HepG2 (cell line): Measurements from ENCODE around the gene ROBO3. TPM values are rescaled to one million over a fixed set of nuclear protein-coding genes. Genes with fewer than 3 reads are reported as not detected.

Experiments
- ATF4 ChIP-seq, 2 experiments: fragments of 450-650 bp in 1 of 2; sonication (generic) in 1 of 2; formaldehyde crosslinking; IDR thresholded peaks; 2 replicates each; pipeline versions ENCODE4 v1.5.0 to v1.8.0; 2020 to 2022; ENCODE audit warnings: mild to moderate bottlenecking in 1 of 2, missing genetic modification reagents in 1 of 2
- ELF1 ChIP-seq: sonication (generic); formaldehyde crosslinking; IDR thresholded peaks from 2 replicates; pipeline ENCODE4 v1.4.0; 2020; ENCODE audit warnings: missing genetic modification reagents
- FOXP1 ChIP-seq, 2 experiments: fragments of 450-650 bp in 1 of 2; IDR thresholded peaks; 2 replicates each; pipeline ENCODE4 v1.6.1; 2017 to 2018; ENCODE audit warnings: antibody characterized with exemption in 1 of 2
- FOXP4 ChIP-seq: sonication (generic); formaldehyde crosslinking; IDR thresholded peaks from 2 replicates; pipeline ENCODE4 v1.4.0; 2020; ENCODE audit warnings: missing genetic modification reagents
- HDAC2 ChIP-seq: sonication (generic); formaldehyde crosslinking; IDR thresholded peaks from 2 replicates; pipeline ENCODE4 v1.4.0; 2020; ENCODE audit warnings: missing genetic modification reagents
- HIC2 ChIP-seq: sonication (generic); formaldehyde crosslinking; IDR thresholded peaks from 2 replicates; pipeline ENCODE4 v1.9.0; 2022; ENCODE audit warnings: low read depth, missing genetic modification reagents
- HNRNPUL1 ChIP-seq: fragments of 200-400 bp; formaldehyde crosslinking; IDR thresholded peaks from 2 replicates; pipeline ENCODE4 v1.6.1; 2017; ENCODE audit warnings: low read depth, mild to moderate bottlenecking, low read length, moderate library complexity
- HOXA9 ChIP-seq: sonication (generic); formaldehyde crosslinking; IDR thresholded peaks from 2 replicates; pipeline ENCODE4 v1.8.1; 2022; ENCODE audit warnings: missing genetic modification reagents, mild to moderate bottlenecking, moderate library complexity, borderline replicate concordance
- KDM2A ChIP-seq: sonication (generic); formaldehyde crosslinking; IDR thresholded peaks from 2 replicates; pipeline ENCODE4 v1.4.0; 2020; ENCODE audit warnings: low read depth, missing genetic modification reagents, borderline replicate concordance
- NFIB ChIP-seq: sonication (generic); formaldehyde crosslinking; IDR thresholded peaks from 2 replicates; pipeline ENCODE4 v1.9.0; 2021; ENCODE audit warnings: missing genetic modification reagents, mild to moderate bottlenecking, borderline replicate concordance
- SOX5 ChIP-seq: IDR thresholded peaks from 2 replicates; pipeline ENCODE4 v1.6.1; 2016; ENCODE audit warnings: borderline replicate concordance
- SP5 ChIP-seq: IDR thresholded peaks from 2 replicates; pipeline ENCODE4 v1.6.1; 2016; ENCODE audit warnings: low read depth, borderline replicate concordance
- TRIM22 ChIP-seq: fragments of 450-650 bp; IDR thresholded peaks from 2 replicates; pipeline ENCODE4 v1.6.1; 2017
- ZC3H13 ChIP-seq: sonication (generic); formaldehyde crosslinking; IDR thresholded peaks from 2 replicates; pipeline ENCODE4 v1.8.1; 2023; ENCODE audit warnings: mild to moderate bottlenecking, missing genetic modification reagents, moderate library complexity
- ZFP90 ChIP-seq: sonication (generic); formaldehyde crosslinking; IDR thresholded peaks from 2 replicates; pipeline ENCODE4 v1.8.0; 2022; ENCODE audit warnings: missing genetic modification reagents, mild to moderate bottlenecking, inconsistent platforms, borderline replicate concordance
- ZFX ChIP-seq: sonication (generic); formaldehyde crosslinking; IDR thresholded peaks from 2 replicates; pipeline ENCODE4 v1.4.0; 2020; ENCODE audit warnings: mild to moderate bottlenecking, low read depth, missing genetic modification reagents, moderate library complexity
- ZNF337 ChIP-seq: sonication (generic); formaldehyde crosslinking; IDR thresholded peaks from 2 replicates; pipeline ENCODE4 v1.5.1; 2020; ENCODE audit warnings: missing genetic modification reagents, low read depth, mild to moderate bottlenecking, borderline replicate concordance
- ZNF512 ChIP-seq: sonication (generic); formaldehyde crosslinking; IDR thresholded peaks from 2 replicates; pipeline ENCODE4 v1.4.0; 2020; ENCODE audit warnings: mild to moderate bottlenecking, missing genetic modification reagents
- ZNF644 ChIP-seq: IDR thresholded peaks from 2 replicates; pipeline ENCODE4 v1.6.1; 2016; ENCODE audit warnings: low read depth
- ZNF691 ChIP-seq: sonication (generic); formaldehyde crosslinking; IDR thresholded peaks from 2 replicates; pipeline ENCODE4 v1.4.0; 2020; ENCODE audit warnings: missing genetic modification reagents, low read depth, mild to moderate bottlenecking, borderline replicate concordance
- ZNF782 ChIP-seq: sonication (generic); formaldehyde crosslinking; IDR thresholded peaks from 2 replicates; pipeline ENCODE4 v1.4.0; 2020; ENCODE audit warnings: missing genetic modification reagents, mild to moderate bottlenecking, borderline replicate concordance
- polyA plus RNA-seq, 8 experiments: library from polyadenylated mRNA; depleted of rRNA in 3 of 8; stranded (reverse) in 7 of 8; unstranded in 1 of 8; fragments of >200 nt; fragmentation: Illumina TruSeq in 4 of 8; extraction: Trizol in 4 of 8; gene quantifications; 2 replicates each; pipeline versions ENCODE4 v1.2.1 to v1.2.3, GENCODE V29; 2011 to 2016; ENCODE audit warnings: low read depth in 4 of 8, missing spikeins in 1 of 8, mixed read lengths in 1 of 8; ENCODE audit not compliant: insufficient read depth in 1 of 8
- total RNA-seq, 5 experiments: library from RNA; depleted of rRNA; stranded (reverse); fragments of >200 nt; fragmentation: Illumina TruSeq; extraction: Trizol; gene quantifications; 2 replicates each; pipeline ENCODE4 v1.2.3, GENCODE V29; 2016; ENCODE audit warnings: low read depth in 1 of 5

The ROBO3 gene
- total and polyA plus RNA-seq, 2 of the 13 experiments (the other 11 are each of a cell fraction or from before 2014, with no cell fraction given) = 0.07 to 2.4 TPM

GRCh38 chr11:124898711-124899110, 33.5 kb downstream of the ROBO3 start (continued):
- TF ChIP-seq KDM2A (CRISPR knock-in tag) (0 out of 2 replicates have a peak, but pooled peaks have one; percentile 23), SOX5 (CRISPR knock-in tag) (peak; percentile 94), ZNF644 (CRISPR knock-in tag) (no peak), HOXA9 (CRISPR knock-in tag) (no peak), SP5 (CRISPR knock-in tag) (peak; percentile 25; the same call in 1 of the 2 replicates), ZNF512 (no peak), ATF4 (CRISPR knock-in tag; IDR thresholded peaks at IDR 0.05) (peak in 1 of 2 experiments; percentile 3; a peak in 1 of 4 replicates), ZC3H13 (CRISPR knock-in tag) (no peak), HNRNPUL1 (no peak), ZNF691 (CRISPR knock-in tag) (0 out of 2 replicates have a peak, but pooled peaks have one; percentile 19), TRIM22 (no peak), HDAC2 (peak; percentile 33; the same call in 1 of the 2 replicates), FOXP1 (IDR thresholded peaks at IDR 0.05) (no peak), FOXP1 (CRISPR knock-in tag; IDR thresholded peaks at IDR 0.05) (0 out of 2 replicates have a peak, but pooled peaks have one; percentile 27), ZFX (CRISPR knock-in tag) (peak; percentile 36; the same call in 1 of the 2 replicates), ELF1 (CRISPR knock-in tag) (peak; percentile 67), ZNF337 (no peak), HIC2 (CRISPR knock-in tag) (peak; percentile 68; the same call in 1 of the 2 replicates), ZNF782 (CRISPR knock-in tag) (no peak), NFIB (CRISPR knock-in tag) (no peak), FOXP4 (peak; percentile 53), ZFP90 (no peak)
